ENCODE results near the gene MYBPHL.

GRCh38 chr1:109262231-109263055 lies 44.4 kb downstream of the MYBPHL start:
- no peak for TF ChIP-seq POLR2AphosphoS5 (IDR thresholded peaks at IDR 0.05)
- TF ChIP-seq CTCF (IDR thresholded peaks at IDR 0.05), result no peak
